NCI-H128 (cell line): ENCODE data around the gene LAMA2.

Experiments used
- DNase-seq: peaks from one replicate; lab custom pipeline; 2025; ENCODE audit not compliant: unreplicated experiment; lab: John Stamatoyannopoulos, UW

The LAMA2 gene

GRCh38 chr6:129252377-129253071, 369.6 kb downstream of the LAMA2 start:
- no peak for DNase-seq

- DNase-seq: no peak
Observed at GRCh38 chr6:129253242-129253641, 370.3 kb downstream of the LAMA2 start.

DNA sequence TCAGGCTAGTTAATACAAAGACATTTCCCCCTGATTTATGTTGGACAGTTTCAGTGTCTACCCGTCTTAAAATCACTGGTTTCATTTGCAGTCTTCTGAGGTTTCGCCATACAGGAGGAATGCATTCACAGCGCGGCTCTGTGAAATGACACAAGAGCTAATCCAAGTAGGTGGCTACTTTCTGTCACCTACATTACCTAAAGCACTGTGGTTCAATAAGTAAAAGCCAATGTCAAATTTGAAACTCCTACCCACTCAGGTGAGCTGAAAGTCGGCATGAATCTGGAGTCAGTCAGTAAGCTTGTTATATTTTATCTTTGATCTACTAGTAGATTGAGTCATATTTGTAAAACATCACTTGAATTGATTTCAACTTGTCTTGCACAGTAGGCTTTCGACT, 370.8 kb downstream of the LAMA2 start:
- DNase-seq: no peak

DNA sequence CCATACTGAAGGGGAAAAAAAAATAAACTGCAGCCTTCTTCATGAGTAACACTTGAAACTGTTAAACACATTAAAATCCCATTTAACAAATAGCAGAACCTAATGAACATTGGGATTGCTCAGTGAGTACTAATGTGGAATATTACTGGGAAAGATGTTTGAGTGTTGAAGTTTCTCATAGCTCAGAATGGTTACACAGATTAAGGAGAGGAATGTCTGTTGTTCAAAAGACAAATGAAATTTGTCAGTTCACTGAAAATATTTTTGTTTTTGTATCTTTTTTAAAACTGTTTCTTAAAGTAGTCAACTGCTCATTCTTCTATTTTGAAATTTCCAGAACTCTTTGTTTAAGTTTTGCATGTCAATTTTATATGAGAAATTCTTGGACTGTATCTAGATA, 374.3 kb downstream of the LAMA2 start:
- DNase-seq: no peak

DNA sequence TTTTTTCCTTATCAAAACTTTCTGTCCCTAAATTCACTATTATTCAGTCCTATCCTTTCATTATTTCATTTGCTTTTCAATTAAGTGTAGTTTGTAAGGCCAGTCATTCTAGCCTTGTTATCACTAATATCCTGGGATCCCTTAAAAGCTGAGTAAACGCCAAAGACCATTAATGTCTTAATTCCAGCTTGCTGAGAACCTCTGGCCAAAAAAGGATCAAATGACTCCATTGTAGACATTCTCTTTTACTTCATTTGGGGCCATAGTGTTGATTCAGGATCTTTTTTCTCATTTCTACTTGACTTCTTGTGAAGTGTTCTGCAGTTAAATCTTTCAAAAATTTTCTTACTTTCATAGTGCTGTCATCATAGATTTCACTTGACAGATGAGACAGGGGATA, 379.7 kb downstream of the LAMA2 start:
- no peak for DNase-seq

GRCh38 chr6:129263176-129263575, 380.2 kb downstream of the LAMA2 start:
- no peak for DNase-seq

DNA sequence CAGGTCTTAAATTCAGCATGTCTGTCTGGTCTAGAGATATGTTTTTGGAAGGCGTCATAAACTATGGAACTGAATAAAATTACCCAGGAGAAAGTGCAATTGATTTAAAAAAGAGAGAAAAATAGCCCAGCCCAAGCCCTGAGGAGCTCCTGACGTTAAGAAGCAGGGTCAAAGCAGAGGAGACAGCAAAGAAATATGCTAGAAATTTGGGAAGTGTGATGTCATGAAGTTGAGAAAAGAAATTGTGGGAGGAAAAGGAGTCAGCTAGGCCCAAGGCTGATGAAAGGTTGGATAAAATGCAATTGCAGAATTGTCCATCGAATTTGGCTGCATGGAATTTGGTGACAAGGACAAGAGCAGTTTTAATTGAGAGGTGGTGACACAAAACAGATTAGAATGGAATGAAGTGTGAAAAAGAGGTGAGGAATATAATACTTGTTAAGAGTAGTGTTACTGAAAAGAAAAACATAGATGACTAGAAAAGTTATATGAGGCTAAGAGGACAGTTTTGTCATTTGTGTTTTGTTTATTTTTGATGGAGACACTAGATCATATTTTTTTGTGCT, 381.6 kb downstream of the LAMA2 start:
- no peak for DNase-seq

GRCh38 chr6:129267028-129267427, 384.1 kb downstream of the LAMA2 start:
- DNase-seq: no peak

- no peak for DNase-seq
Observed at GRCh38 chr6:129269076-129269475, 386.1 kb downstream of the LAMA2 start.

GRCh38 chr6:129269891-129270290, 387.0 kb downstream of the LAMA2 start:
- DNase-seq: no peak

- no peak for DNase-seq
Observed at GRCh38 chr6:129270450-129270849, 387.5 kb downstream of the LAMA2 start.

- DNase-seq: no peak
Observed at GRCh38 chr6:129273161-129273560, 390.2 kb downstream of the LAMA2 start.

- DNase-seq: no peak
Observed at GRCh38 chr6:129276461-129276860, 393.5 kb downstream of the LAMA2 start.

DNA sequence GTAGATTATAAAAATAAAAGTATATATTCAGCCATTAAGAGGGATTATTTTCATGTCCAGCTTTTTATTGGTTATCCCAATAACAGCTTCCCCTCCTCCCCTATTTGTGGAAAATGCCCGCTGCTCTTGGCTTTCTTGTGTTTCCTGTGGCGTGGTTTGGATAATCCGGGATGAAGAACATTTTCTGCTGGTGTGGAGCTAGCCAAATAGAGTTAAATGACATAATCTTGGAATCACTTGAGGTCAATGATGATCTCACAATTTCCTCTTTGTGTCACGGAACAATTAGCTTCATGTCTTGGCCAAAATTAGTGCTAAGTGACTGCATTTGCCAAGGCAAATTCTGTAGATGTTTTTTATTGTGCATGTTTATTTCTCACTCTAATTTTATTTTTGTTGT, 394.0 kb downstream of the LAMA2 start:
- no peak for DNase-seq

DNA sequence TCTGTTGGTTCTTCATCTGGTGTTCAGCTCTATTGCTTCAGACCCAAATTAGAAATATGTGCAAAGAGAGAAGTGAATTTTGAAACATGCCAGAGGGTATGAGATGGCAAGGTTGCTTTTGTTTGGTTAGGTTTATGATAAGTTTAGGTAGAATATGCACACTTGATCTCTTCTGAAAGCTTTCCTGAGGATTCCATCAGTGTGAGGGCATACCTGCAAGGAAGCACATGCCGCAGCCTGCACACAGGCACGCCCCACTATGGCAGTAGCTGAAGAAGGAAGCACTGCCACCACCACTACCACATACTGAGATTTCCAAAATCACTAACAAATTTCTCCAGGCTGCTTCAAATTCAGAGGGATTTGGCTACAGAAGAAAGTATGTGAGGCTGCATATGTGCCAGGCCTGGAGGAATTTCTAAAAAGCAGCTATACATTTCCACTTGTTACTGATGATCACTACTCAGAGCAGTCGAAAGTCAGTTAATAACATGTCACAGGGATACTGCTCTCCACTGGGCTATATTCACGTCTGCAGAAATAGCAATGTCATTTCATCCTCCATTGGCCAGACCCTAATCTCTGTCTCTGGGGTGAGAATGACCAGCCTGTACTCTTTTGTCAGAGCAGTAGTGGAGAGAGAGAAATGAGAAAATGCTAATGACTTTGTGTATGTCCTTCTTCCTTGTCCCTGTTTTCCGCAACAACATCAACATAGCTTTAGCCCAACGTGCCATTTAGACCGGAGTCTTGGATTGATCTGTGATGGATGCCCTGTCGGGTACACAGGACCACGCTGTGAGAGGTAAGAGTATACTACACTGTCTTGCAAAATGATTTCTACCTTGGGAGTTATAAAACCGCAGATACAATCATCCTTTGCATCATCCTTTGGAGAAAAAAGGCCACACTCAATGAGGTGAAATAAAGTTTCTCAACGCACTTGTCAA, 396.7 kb downstream of the LAMA2 start:
- no peak for DNase-seq

DNA sequence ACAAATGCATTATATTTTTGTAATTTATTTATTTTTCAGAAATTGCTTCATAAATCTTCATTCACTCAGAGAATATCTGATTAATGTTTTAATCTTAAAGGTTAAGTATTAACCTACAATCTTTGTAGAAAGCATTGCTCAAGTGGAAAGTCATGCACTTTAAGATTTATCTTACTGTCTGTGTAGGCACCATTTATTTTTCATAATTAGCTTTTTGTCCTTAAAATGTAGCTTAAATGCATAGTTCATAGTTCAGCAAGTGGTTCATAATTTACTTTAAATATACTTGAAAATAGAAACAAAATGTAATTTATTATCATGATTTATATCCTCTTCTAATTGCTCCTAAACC, 397.3 kb downstream of the LAMA2 start:
- DNase-seq: no peak

GRCh38 chr6:129280749-129281148, 397.8 kb downstream of the LAMA2 start:
- DNase-seq: no peak

GRCh38 chr6:129281168-129281796, 398.3 kb downstream of the LAMA2 start:
- DNase-seq: no peak

DNA sequence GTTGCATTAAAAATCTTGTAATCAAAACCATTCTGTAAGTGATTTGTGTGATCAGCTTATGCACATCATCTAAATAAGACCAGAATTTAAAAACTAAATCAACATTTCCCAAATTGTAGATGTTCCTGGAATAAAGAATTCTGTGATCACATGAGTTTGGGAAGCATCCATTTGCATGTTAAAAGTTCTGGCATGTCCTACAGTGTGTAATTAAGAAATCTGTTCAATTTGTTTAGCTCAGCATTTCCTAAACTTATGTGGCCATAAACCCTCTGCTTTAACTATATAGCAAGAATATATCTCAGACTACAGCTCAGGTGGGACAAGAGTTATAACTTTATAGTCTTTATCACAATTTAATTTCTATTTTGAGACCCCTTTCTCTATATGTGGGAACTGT, 399.1 kb downstream of the LAMA2 start:
- DNase-seq: no peak

- no peak for DNase-seq
Observed at GRCh38 chr6:129284225-129284624, 401.3 kb downstream of the LAMA2 start.
